IMR-90 (cell line): ENCODE data around the gene REEP2. TPM values are rescaled to one million over a fixed set of nuclear protein-coding genes. Genes with fewer than 3 reads are reported as not detected.

Experiments used
- ATAC-seq: fragments of 200-7000 bp; cut with Tn5 transposase; 2 replicates; pipeline ENCODE4 v1.9.1; 2020; ENCODE audit warnings: low read depth, mild to moderate bottlenecking, moderate library complexity
- BruUV-seq: library from RNA; stranded (reverse); fragments of 400-500 nt; replicated peaks from 2 replicates; lab custom pipeline; 2021; lab: Mats Ljungman, UMichigan
- CTCF ChIA-PET: fragments of 300-600 bp; formaldehyde crosslinking; extraction: SDS; loops from one replicate; lab custom pipeline; 2021; ENCODE audit warnings: antibody characterized with exemption; lab: Yijun Ruan, JAX
- POLR2A ChIA-PET: fragments of 300-600 bp; sonication (Branson Sonifier 250); formaldehyde crosslinking; loops from one replicate; lab custom pipeline; 2022; ENCODE audit warnings: antibody characterized with exemption; ENCODE audit not compliant: unreplicated experiment; lab: Charles Lee
- DNase-seq: peaks from one replicate; pipeline ENCODE4 v3.0.0; 2013
- H2AFZ ChIP-seq: replicated peaks from 2 replicates; pipeline ENCODE3; 2013; ENCODE audit warnings: low read length, mild to moderate bottlenecking; ENCODE audit not compliant: poor library complexity
- H2AK5ac ChIP-seq: 2 replicates; pipeline ENCODE4 v1.6.1; 2013; ENCODE audit warnings: low read depth, low read length, inconsistent platforms
- H2AK9ac ChIP-seq: replicated peaks from 2 replicates; pipeline ENCODE3; 2013; ENCODE audit warnings: mild to moderate bottlenecking, low read depth, low read length, moderate library complexity; ENCODE audit not compliant: poor library complexity
- H2BK120ac ChIP-seq: 2 replicates; pipeline ENCODE4 v1.6.1; 2013; ENCODE audit warnings: low read depth, low read length, inconsistent platforms
- H2BK15ac ChIP-seq: 3 replicates; pipeline ENCODE4 v1.6.1; 2013; ENCODE audit warnings: low read depth, low read length, inconsistent platforms
- H2BK20ac ChIP-seq: 2 replicates; pipeline ENCODE4 v1.6.1; 2013; ENCODE audit warnings: low read depth, mild to moderate bottlenecking, inconsistent platforms, low read length, moderate library complexity
- H2BK5ac ChIP-seq: 2 replicates; pipeline ENCODE4 v1.6.1; 2013; ENCODE audit warnings: mild to moderate bottlenecking, low read depth, low read length, inconsistent platforms; ENCODE audit not compliant: poor library complexity, severe bottlenecking
- H3K14ac ChIP-seq: replicated peaks from 2 replicates; pipeline ENCODE4 v1.6.1; 2013; ENCODE audit warnings: low read depth, low read length, inconsistent platforms
- H3K18ac ChIP-seq: 2 replicates; pipeline ENCODE4 v1.6.1; 2013; ENCODE audit warnings: low read depth, low read length, control low read depth
- H3K23ac ChIP-seq: 2 replicates; pipeline ENCODE4 v1.6.1; 2013; ENCODE audit warnings: low read depth, low read length, inconsistent platforms
- H3K27ac ChIP-seq: 2 replicates; pipeline ENCODE4 v1.5.1; 2013; ENCODE audit warnings: mild to moderate bottlenecking, control low read depth, low read length; ENCODE audit not compliant: insufficient read depth
- H3K27me3 ChIP-seq: 2 replicates; pipeline ENCODE4 v1.6.1; 2013; ENCODE audit warnings: low read length; ENCODE audit not compliant: control insufficient read depth, insufficient read depth
- H3K36me3 ChIP-seq: 2 replicates; pipeline ENCODE4 v1.6.1; 2013; ENCODE audit warnings: low read length, mixed read lengths; ENCODE audit not compliant: control insufficient read depth, insufficient read depth
- H3K4ac ChIP-seq: 2 replicates; pipeline ENCODE4 v1.6.1; 2013; ENCODE audit warnings: low read depth, low read length, inconsistent platforms
- H3K4me1 ChIP-seq: 2 replicates; pipeline ENCODE4 v1.6.1; 2013; ENCODE audit warnings: low read length, mixed read lengths; ENCODE audit not compliant: control insufficient read depth, insufficient read depth
- H3K4me2 ChIP-seq: 2 replicates; pipeline ENCODE4 v1.6.1; 2013; ENCODE audit warnings: low read depth, mild to moderate bottlenecking, control low read depth, low read length, moderate library complexity
- H3K4me3 ChIP-seq: 2 replicates; pipeline ENCODE4 v1.5.1; 2013; ENCODE audit warnings: low read depth, mild to moderate bottlenecking, control low read depth, low read length, moderate library complexity; ENCODE audit not compliant: insufficient read depth
- H3K56ac ChIP-seq: 2 replicates; pipeline ENCODE4 v1.6.1; 2013; ENCODE audit warnings: low read length, inconsistent platforms; ENCODE audit not compliant: insufficient read depth; ENCODE audit errors: extremely low read depth
- H3K79me1 ChIP-seq, 2 experiments: 2 replicates each; pipeline ENCODE4 v1.6.1; 2013; ENCODE audit warnings: low read length in 2 of 2, inconsistent platforms in 1 of 2, low read depth in 1 of 2
- H3K9ac ChIP-seq: 2 replicates; pipeline ENCODE4 v1.6.1; 2013; ENCODE audit warnings: low read depth, low read length, control low read depth
- H3K9me1 ChIP-seq: 2 replicates; pipeline ENCODE4 v1.6.1; 2013; ENCODE audit warnings: low read length, inconsistent platforms; ENCODE audit not compliant: insufficient read depth
- H3K9me3 ChIP-seq: 2 replicates; pipeline ENCODE4 v1.6.1; 2013; ENCODE audit warnings: low read length; ENCODE audit not compliant: control insufficient read depth, insufficient read depth
- H4K20me1 ChIP-seq: 2 replicates; pipeline ENCODE4 v1.6.1; 2013; ENCODE audit warnings: low read length, inconsistent platforms; ENCODE audit not compliant: insufficient read depth
- H4K5ac ChIP-seq: 2 replicates; pipeline ENCODE4 v1.6.1; 2013; ENCODE audit warnings: mild to moderate bottlenecking, low read depth, low read length, control low read depth
- H4K8ac ChIP-seq, 2 experiments: 2 replicates each; pipeline ENCODE4 v1.6.1; 2013; ENCODE audit warnings: low read depth in 2 of 2, low read length in 2 of 2, control low read depth in 1 of 2, inconsistent platforms in 1 of 2
- H4K91ac ChIP-seq: 2 replicates; pipeline ENCODE4 v1.6.1; 2013; ENCODE audit warnings: low read depth, low read length, inconsistent platforms; ENCODE audit not compliant: insufficient read depth
- BHLHE40 ChIP-seq: fragments of 150-350 bp; IDR thresholded peaks from 2 replicates; pipeline ENCODE4 v1.6.1; 2016; ENCODE audit warnings: mild to moderate bottlenecking, low read depth, low read length
- CEBPB ChIP-seq: IDR thresholded peaks from 2 replicates; pipeline ENCODE4 v1.6.1; 2012; ENCODE audit warnings: low read depth, low read length, improper control_type of control experiment
- ELK1 ChIP-seq: fragments of 150-350 bp; IDR thresholded peaks from 2 replicates; pipeline ENCODE4 v1.6.1; 2016; ENCODE audit warnings: low read depth, mild to moderate bottlenecking, low read length, moderate library complexity, borderline replicate concordance
- FOS ChIP-seq: fragments of 150-350 bp; IDR thresholded peaks from 2 replicates; pipeline ENCODE4 v1.6.1; 2016; ENCODE audit warnings: low read depth, low read length
- MXI1 ChIP-seq: IDR thresholded peaks from 2 replicates; pipeline ENCODE4 v1.6.1; 2012; ENCODE audit warnings: low read depth, mild to moderate bottlenecking, low read length, moderate library complexity, borderline replicate concordance
- NFE2L2 ChIP-seq: fragments of 150-350 bp; IDR thresholded peaks from 2 replicates; pipeline ENCODE4 v1.6.1; 2016; ENCODE audit warnings: low read depth, mild to moderate bottlenecking, low read length
- POLR2A ChIP-seq: IDR thresholded peaks from 2 replicates; pipeline ENCODE4 v1.6.1; 2012; ENCODE audit warnings: mild to moderate bottlenecking, low read depth, low read length
- RAD21 ChIP-seq: IDR thresholded peaks from 2 replicates; pipeline ENCODE4 v1.6.1; 2012; ENCODE audit warnings: low read length, improper control_type of control experiment
- RCOR1 ChIP-seq: IDR thresholded peaks from 2 replicates; pipeline ENCODE4 v1.6.1; 2012; ENCODE audit warnings: mild to moderate bottlenecking, low read length, improper control_type of control experiment; ENCODE audit not compliant: insufficient replicate concordance
- RFX5 ChIP-seq: IDR thresholded peaks from 2 replicates; pipeline ENCODE4 v1.8.0; 2012; ENCODE audit warnings: low read depth, mild to moderate bottlenecking, low read length, moderate library complexity
- SMC3 ChIP-seq: fragments of 150-350 bp; IDR thresholded peaks from 2 replicates; pipeline ENCODE4 v1.6.1; 2016; ENCODE audit warnings: low read depth, mild to moderate bottlenecking, antibody characterized with exemption, low read length, moderate library complexity
- USF2 ChIP-seq: fragments of 150-350 bp; IDR thresholded peaks from 2 replicates; pipeline ENCODE4 v1.6.1; 2017; ENCODE audit warnings: mild to moderate bottlenecking, antibody characterized with exemption, low read length, low read depth
- WGBS, 2 experiments: methylation state at CpG; one replicate each; pipeline versions ENCODE4 v1.1.5 to v1.1.7; 2013; ENCODE audit warnings: missing lambda C conversion rate in 2 of 2; ENCODE audit not compliant: insufficient read length in 1 of 2; ENCODE audit errors: extremely low coverage in 2 of 2; 5-methylcytosine and 5-hydroxymethylcytosine counted together
- dilution Hi-C: fragments of 300-500 bp; cut with HindIII; formaldehyde crosslinking; loops from one replicate; pipeline ENCODE4 v1.14.3; 2018; ENCODE audit warnings: low sequenced_read_pairs; ENCODE audit not compliant: unreplicated experiment
- in situ Hi-C: fragments of 300-500 bp; cut with MboI; formaldehyde crosslinking; loops from 3 replicates; pipeline ENCODE4 v1.14.3; 2019; ENCODE audit warnings: low sequenced_read_pairs, inconsistent platforms, mixed read lengths
- intact Hi-C: fragments of 100-400 bp; cut with micrococcal nuclease; formaldehyde crosslinking; loops from 2 replicates; pipeline ENCODE4 v1.10.0; 2022
- polyA plus RNA-seq, 3 experiments: library from polyadenylated mRNA; depleted of rRNA; stranded (reverse); fragments of >200 nt; gene quantifications; 2 replicates each; pipeline ENCODE4 v1.2.3, GENCODE V29; 2012; ENCODE audit warnings: low replicate concordance in 1 of 3
- total RNA-seq: library from RNA; depleted of rRNA; stranded (reverse); fragments of >200 nt; gene quantifications from 2 replicates; pipeline ENCODE4 v1.2.3, GENCODE V29; 2012

The REEP2 gene
- total and polyA plus RNA-seq, 2 of the 4 experiments (the other 2 are of a cell fraction), result 12.4 to 17.0 TPM

- H2BK120ac ChIP-seq, result no peak overlapping the region
- H3K4ac ChIP-seq, result no peak overlapping the region
- no peak overlapping the region for H2AFZ ChIP-seq
- no peak overlapping the region for H3K4me3 ChIP-seq
- ChIA-PET CTCF (interaction anchor here (0.7 kb wide), 1 partner anchor 18 kb away, joined by 3 read pairs; no protein-coding TSS in a partner anchor), POLR2A (no interaction called here)
- H3K27me3 ChIP-seq, result no peaks in the 10 kb centered on the region
- H2BK15ac ChIP-seq, result no peak overlapping the region
- TF ChIP-seq RCOR1, result no peak
- TF ChIP-seq RFX5, result no peak
- no peak for TF ChIP-seq MXI1
- TF ChIP-seq FOS, result 0 out of 2 replicates have a peak, but pooled peaks have one; percentile 1
- TF ChIP-seq RAD21, result no peak
- TF ChIP-seq CEBPB, result no peak
- no peak; the same call in none of the 2 replicates for TF ChIP-seq NFE2L2
- no peak for TF ChIP-seq ELK1
- 0 out of 2 replicates have a peak, but pooled peaks have one; percentile 44 for TF ChIP-seq USF2
- TF ChIP-seq BHLHE40, result peak; percentile 22; the same call in 1 of the 2 replicates
- TF ChIP-seq SMC3, result no peak
- no peak for TF ChIP-seq POLR2A
- H2AK9ac ChIP-seq, result peak overlapping the region; percentile 56
- no peak overlapping the region for H3K9ac ChIP-seq
- no peak overlapping the region for H3K18ac ChIP-seq
- no peak overlapping the region for H3K27ac ChIP-seq
- no peak overlapping the region for H2BK5ac ChIP-seq
- peak; percentile 54 for DNase-seq
- intact Hi-C loops (no loop called here), in situ Hi-C loops (no loop called here), dilution Hi-C loops (no loop called here)
- H2AK5ac ChIP-seq, result no peak overlapping the region
- no peak overlapping the region for H3K56ac ChIP-seq
- H3K4me2 ChIP-seq, result peak overlapping the region; percentile 75
- no peaks in the 10 kb centered on the region for H3K9me3 ChIP-seq
- no peak overlapping the region for H3K14ac ChIP-seq
- ATAC-seq, result no peak
- peaks cover 56% of the 10 kb centered on the region for H4K20me1 ChIP-seq
- H2BK20ac ChIP-seq, result no peak overlapping the region
- H4K91ac ChIP-seq, result no peak overlapping the region
- peaks cover 10 to 36% of the 10 kb centered on the region in 2 experiments for H3K79me1 ChIP-seq
- peak overlapping the region; percentile 22; the same call in 1 of the 2 replicates for H3K23ac ChIP-seq
- H3K36me3 ChIP-seq, result peaks cover 18% of the 10 kb centered on the region
- peaks cover 11% of the 10 kb centered on the region; the same call in 1 of the 2 replicates for H3K4me1 ChIP-seq
- 83% methylated on average over 2 of the region's 7 CpGs; no CpG with 5 or more reads in 1 of the 2 experiments for WGBS, 2 experiments
- BruUV-seq, result no TSS peak
- no peak overlapping the region for H4K8ac ChIP-seq
- peaks cover 21% of the 10 kb centered on the region for H3K9me1 ChIP-seq
- no peak overlapping the region for H4K5ac ChIP-seq
These were observed 29.5 kb downstream of the REEP2 start for GRCh38 chr5:138468133-138468965.
